Measurements from ENCODE around the gene GOLGA3. TPM values are rescaled to one million over a fixed set of nuclear protein-coding genes. Genes with fewer than 3 reads are reported as not detected.

The GOLGA3 gene
- total and polyA plus RNA-seq, 9 of the 15 experiments (the other 6 are each of a cell fraction or from before 2014, with no cell fraction given) = 1.9 to 48.1 (median 18.4) TPM

- TF ChIP-seq ZNF766 (CRISPR knock-in tag; conservative IDR thresholded peaks at IDR 0.05) = 0 out of 2 replicates have a peak, but pooled peaks have one; percentile 2
- TF ChIP-seq ARID3B (CRISPR knock-in tag; IDR thresholded peaks at IDR 0.05; ENCODE audit: borderline replicate concordance) = no peak
- TF ChIP-seq NKRF (IDR thresholded peaks at IDR 0.05; ENCODE audit: borderline replicate concordance) = 0 out of 2 replicates have a peak, but pooled peaks have one; percentile 50
- no peak for TF ChIP-seq NCOA4 (IDR thresholded peaks at IDR 0.05; ENCODE audit: partially characterized antibody)
- no peak for TF ChIP-seq ZNF197 (CRISPR knock-in tag; IDR thresholded peaks at IDR 0.05; ENCODE audit: low read depth)
- TF ChIP-seq BCOR (IDR thresholded peaks at IDR 0.05) = no peak
- no peak for TF ChIP-seq TRIM25 (IDR thresholded peaks at IDR 0.05; ENCODE audit: borderline replicate concordance)
- TF ChIP-seq FUS (optimal IDR thresholded peaks at IDR 0.05; ENCODE audit: low read depth, low read length) = no peak
- TF ChIP-seq JUNB (CRISPR knock-in tag; conservative IDR thresholded peaks at IDR 0.05) = no peak
- no peak for TF ChIP-seq PHTF2 (CRISPR knock-in tag; IDR thresholded peaks at IDR 0.05)
- no peak for TF ChIP-seq NBN (IDR thresholded peaks at IDR 0.05; ENCODE audit: low read depth)
- peak; percentile 59 to 76; a peak in 1 of 4 replicates for TF ChIP-seq UBTF (IDR thresholded peaks at IDR 0.05; ENCODE audit: borderline replicate concordance in 1 of 2, low read depth in 2 of 2, low read length in 2 of 2)
- no peak for TF ChIP-seq MLX (CRISPR knock-in tag; conservative IDR thresholded peaks at IDR 0.05)
- TF ChIP-seq NFIX (CRISPR knock-in tag; IDR thresholded peaks at IDR 0.05; ENCODE audit: low read depth) = no peak
- TF ChIP-seq CCNT2 (IDR thresholded peaks at IDR 0.05; ENCODE audit: borderline replicate concordance, extremely low read depth, insufficient read length, low read depth, low read length) = peak; percentile 50
- 0 out of 2 replicates have a peak, but pooled peaks have one; percentile 60 for TF ChIP-seq KAT7 (CRISPR knock-in tag; IDR thresholded peaks at IDR 0.05; ENCODE audit: borderline replicate concordance)
Measured at GRCh38 chr12:132761032-132761920, 67.4 kb downstream of the GOLGA3 start, which contains the start of gene ANKLE2 (continued).
